Endothelial cell (in vitro differentiated cells): ENCODE results near the gene ARHGEF3. TPM values are rescaled to one million over a fixed set of nuclear protein-coding genes. Genes with fewer than 3 reads are reported as not detected.

Experiments
- DNase-seq: peaks from one replicate; pipeline ENCODE4 v3.0.0; 2021; ENCODE audit warnings: low spot score
- H3K27ac Mint-ChIP-seq: one replicate; pipeline ENCODE4 v1.8.0; 2021; ENCODE audit warnings: mixed read lengths, inconsistent platforms; ENCODE audit not compliant: unreplicated experiment
- H3K27me3 Mint-ChIP-seq: one replicate; pipeline ENCODE4 v1.8.0; 2021; ENCODE audit warnings: mild to moderate bottlenecking, moderate library complexity, mixed read lengths, inconsistent platforms; ENCODE audit not compliant: unreplicated experiment
- H3K36me3 Mint-ChIP-seq: one replicate; pipeline ENCODE4 v1.8.0; 2021; ENCODE audit warnings: mild to moderate bottlenecking, low read depth, mixed read lengths, inconsistent platforms; ENCODE audit not compliant: unreplicated experiment
- H3K4me1 Mint-ChIP-seq: one replicate; pipeline ENCODE4 v1.8.0; 2021; ENCODE audit warnings: mild to moderate bottlenecking, mixed read lengths, inconsistent platforms; ENCODE audit not compliant: unreplicated experiment
- H3K4me3 Mint-ChIP-seq: one replicate; pipeline ENCODE4 v1.8.0; 2021; ENCODE audit warnings: mild to moderate bottlenecking, mixed read lengths, inconsistent platforms; ENCODE audit not compliant: unreplicated experiment
- H3K9me3 Mint-ChIP-seq: one replicate; pipeline ENCODE4 v1.8.0; 2021; ENCODE audit warnings: mixed read lengths, inconsistent platforms; ENCODE audit not compliant: unreplicated experiment
- CTCF ChIP-seq: fragments of 200-600 bp; sonication (generic); IDR thresholded peaks from one replicate; pipeline ENCODE4 v1.5.0; 2021; ENCODE audit warnings: antibody characterized with exemption; ENCODE audit not compliant: unreplicated experiment
- total RNA-seq: library from RNA; stranded (reverse); fragmentation: NEBNext Ultra II Directional; extraction: Animal tissue kit (Norgen Biotek cat#: 25700); gene quantifications from one replicate; pipeline ENCODE4 v1.2.1, GENCODE V29; 2021; ENCODE audit not compliant: unreplicated experiment

ARHGEF3 gene
- total RNA-seq, 1 donor from 2014 or later = 4.0 TPM

DNA sequence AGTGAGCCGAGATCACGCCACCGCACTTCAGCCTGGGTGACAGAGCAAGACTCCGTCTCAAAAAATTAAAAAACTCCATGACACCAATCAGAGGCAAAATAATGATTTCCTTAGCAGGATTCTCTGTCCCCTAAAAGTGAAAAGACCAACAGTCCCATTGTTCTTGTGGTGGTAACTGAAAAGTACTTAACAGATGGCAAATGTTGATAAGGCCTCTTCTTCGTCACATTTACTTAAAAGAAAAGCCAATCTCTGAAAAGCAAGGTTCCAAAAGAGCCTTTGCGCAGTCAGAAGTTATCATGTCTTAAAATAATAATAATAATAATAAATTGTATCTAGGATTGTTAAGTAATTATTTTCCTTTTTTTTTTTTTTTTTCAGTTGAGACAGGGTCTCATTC, 62.7 kb downstream of the ARHGEF3 start:
- no peak overlapping the region for H3K4me3 Mint-ChIP-seq
- no peak overlapping the region for H3K27ac Mint-ChIP-seq
- no peaks in the 10 kb centered on the region for H3K36me3 Mint-ChIP-seq
- no peaks in the 10 kb centered on the region for H3K9me3 Mint-ChIP-seq
- TF ChIP-seq CTCF = no peak
- H3K27me3 Mint-ChIP-seq = peaks cover 3% of the 10 kb centered on the region
- DNase-seq = no peak
- no peaks in the 10 kb centered on the region for H3K4me1 Mint-ChIP-seq

DNA sequence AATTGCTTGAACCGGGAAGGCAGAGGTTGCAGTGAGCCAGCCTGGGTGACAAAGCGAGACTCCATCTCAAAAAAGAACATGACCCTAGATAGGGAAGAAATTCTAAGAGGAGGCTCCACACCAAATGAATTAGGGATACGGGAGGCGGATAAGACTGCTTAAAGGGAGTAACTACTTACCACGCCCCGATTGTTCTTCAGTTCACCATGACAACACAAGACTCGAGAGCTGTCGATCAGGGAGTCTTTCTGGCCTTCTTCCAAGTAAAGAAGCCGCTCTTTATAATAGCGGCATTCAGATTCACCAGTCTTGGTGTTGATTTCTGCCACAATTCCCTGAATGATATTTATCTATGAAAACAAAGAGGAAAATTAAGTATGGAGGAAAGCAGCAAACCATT, 64.7 kb downstream of the ARHGEF3 start:
- H3K36me3 Mint-ChIP-seq = no peaks in the 10 kb centered on the region
- H3K4me1 Mint-ChIP-seq = no peaks in the 10 kb centered on the region
- no peak overlapping the region for H3K4me3 Mint-ChIP-seq
- no peak for TF ChIP-seq CTCF
- no peak overlapping the region for H3K27ac Mint-ChIP-seq
- no peaks in the 10 kb centered on the region for H3K9me3 Mint-ChIP-seq
- DNase-seq = no peak
- no peaks in the 10 kb centered on the region for H3K27me3 Mint-ChIP-seq

DNA sequence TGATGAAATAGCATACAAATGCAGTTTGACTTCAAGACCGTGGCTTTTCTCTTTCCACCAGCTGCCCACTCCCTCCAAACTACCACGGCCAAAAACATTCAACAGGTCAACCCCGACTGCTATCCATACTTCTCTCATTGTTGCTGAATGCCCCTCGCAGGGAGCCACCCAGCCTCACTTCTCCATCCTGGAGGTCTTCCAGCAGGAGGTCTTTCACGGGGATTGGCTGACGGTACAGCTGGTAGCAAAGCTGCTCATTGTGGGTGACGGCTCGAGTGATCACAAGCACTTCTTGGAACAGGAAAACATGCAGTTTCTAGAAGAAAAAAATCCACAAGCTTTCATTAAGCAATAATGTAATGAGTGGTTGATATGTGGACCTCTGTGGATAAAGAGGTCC, 69.6 kb downstream of the ARHGEF3 start:
- TF ChIP-seq CTCF = no peak
- no peak for DNase-seq
- Mint-ChIP-seq H3K27me3 (no peaks in the 10 kb centered on the region), H3K4me1 (no peaks in the 10 kb centered on the region), H3K27ac (no peak overlapping the region), H3K4me3 (no peak overlapping the region), H3K36me3 (no peaks in the 10 kb centered on the region), H3K9me3 (no peaks in the 10 kb centered on the region)

- no peak for DNase-seq
- TF ChIP-seq CTCF = no peak
- Mint-ChIP-seq H3K27me3 (no peaks in the 10 kb centered on the region), H3K4me3 (no peak overlapping the region), H3K27ac (no peak overlapping the region), H3K36me3 (peaks cover 1% of the 10 kb centered on the region), H3K4me1 (no peaks in the 10 kb centered on the region), H3K9me3 (no peaks in the 10 kb centered on the region)
Measured at GRCh38 chr3:56725175-56725574, 76.6 kb downstream of the ARHGEF3 start.

DNA sequence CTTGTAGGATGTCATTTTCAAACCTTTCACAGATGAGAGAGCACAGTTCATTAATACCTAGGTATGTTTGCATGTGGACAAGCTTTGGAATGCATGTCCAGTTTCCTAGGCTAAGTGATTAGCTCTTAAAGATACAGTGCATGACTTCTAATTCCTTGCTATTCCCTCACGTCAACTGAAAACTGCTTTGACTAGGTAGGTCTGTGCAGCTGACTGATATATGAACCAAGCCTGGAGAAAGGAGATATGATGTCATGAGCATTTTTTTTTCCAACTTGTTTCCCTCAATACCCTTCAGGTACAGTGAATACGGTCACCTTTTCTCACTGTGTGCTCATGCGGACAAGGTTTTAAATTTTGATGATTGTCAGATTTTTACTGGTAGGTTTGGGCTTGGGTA, 77.1 kb downstream of the ARHGEF3 start:
- DNase-seq = no peak
- peaks cover 1% of the 10 kb centered on the region for H3K27me3 Mint-ChIP-seq
- no peak overlapping the region for H3K27ac Mint-ChIP-seq
- H3K9me3 Mint-ChIP-seq = no peaks in the 10 kb centered on the region
- H3K36me3 Mint-ChIP-seq = peaks cover 6% of the 10 kb centered on the region
- TF ChIP-seq CTCF = no peak
- no peak overlapping the region for H3K4me3 Mint-ChIP-seq
- H3K4me1 Mint-ChIP-seq = no peaks in the 10 kb centered on the region
